IMR-90 (cell line): ENCODE measurements around the gene KATNBL1. TPM values are rescaled to one million over a fixed set of nuclear protein-coding genes. Genes with fewer than 3 reads are reported as not detected.

Experiments used
- ATAC-seq: fragments of 200-7000 bp; cut with Tn5 transposase; 2 replicates; pipeline ENCODE4 v1.9.1; 2020; ENCODE audit warnings: low read depth, mild to moderate bottlenecking, moderate library complexity
- BruUV-seq: library from RNA; stranded (reverse); fragments of 400-500 nt; replicated peaks from 2 replicates; lab custom pipeline; 2021; lab: Mats Ljungman, UMichigan
- CTCF ChIA-PET: fragments of 300-600 bp; formaldehyde crosslinking; extraction: SDS; loops from one replicate; lab custom pipeline; 2021; ENCODE audit warnings: antibody characterized with exemption; lab: Yijun Ruan, JAX
- POLR2A ChIA-PET: fragments of 300-600 bp; sonication (Branson Sonifier 250); formaldehyde crosslinking; loops from one replicate; lab custom pipeline; 2022; ENCODE audit warnings: antibody characterized with exemption; ENCODE audit not compliant: unreplicated experiment; lab: Charles Lee
- DNase-seq: peaks from one replicate; pipeline ENCODE4 v3.0.0; 2013
- H2AFZ ChIP-seq: replicated peaks from 2 replicates; pipeline ENCODE3; 2013; ENCODE audit warnings: low read length, mild to moderate bottlenecking; ENCODE audit not compliant: poor library complexity
- H2AK5ac ChIP-seq: 2 replicates; pipeline ENCODE4 v1.6.1; 2013; ENCODE audit warnings: low read depth, low read length, inconsistent platforms
- H2AK9ac ChIP-seq: replicated peaks from 2 replicates; pipeline ENCODE3; 2013; ENCODE audit warnings: mild to moderate bottlenecking, low read depth, low read length, moderate library complexity; ENCODE audit not compliant: poor library complexity
- H2BK120ac ChIP-seq: 2 replicates; pipeline ENCODE4 v1.6.1; 2013; ENCODE audit warnings: low read depth, low read length, inconsistent platforms
- H2BK15ac ChIP-seq: 3 replicates; pipeline ENCODE4 v1.6.1; 2013; ENCODE audit warnings: low read depth, low read length, inconsistent platforms
- H2BK20ac ChIP-seq: 2 replicates; pipeline ENCODE4 v1.6.1; 2013; ENCODE audit warnings: low read depth, mild to moderate bottlenecking, inconsistent platforms, low read length, moderate library complexity
- H2BK5ac ChIP-seq: 2 replicates; pipeline ENCODE4 v1.6.1; 2013; ENCODE audit warnings: mild to moderate bottlenecking, low read depth, low read length, inconsistent platforms; ENCODE audit not compliant: poor library complexity, severe bottlenecking
- H3K14ac ChIP-seq: replicated peaks from 2 replicates; pipeline ENCODE4 v1.6.1; 2013; ENCODE audit warnings: low read depth, low read length, inconsistent platforms
- H3K18ac ChIP-seq: 2 replicates; pipeline ENCODE4 v1.6.1; 2013; ENCODE audit warnings: low read depth, low read length, control low read depth
- H3K23ac ChIP-seq: 2 replicates; pipeline ENCODE4 v1.6.1; 2013; ENCODE audit warnings: low read depth, low read length, inconsistent platforms
- H3K27ac ChIP-seq: 2 replicates; pipeline ENCODE4 v1.5.1; 2013; ENCODE audit warnings: mild to moderate bottlenecking, control low read depth, low read length; ENCODE audit not compliant: insufficient read depth
- H3K27me3 ChIP-seq: 2 replicates; pipeline ENCODE4 v1.6.1; 2013; ENCODE audit warnings: low read length; ENCODE audit not compliant: control insufficient read depth, insufficient read depth
- H3K36me3 ChIP-seq: 2 replicates; pipeline ENCODE4 v1.6.1; 2013; ENCODE audit warnings: low read length, mixed read lengths; ENCODE audit not compliant: control insufficient read depth, insufficient read depth
- H3K4ac ChIP-seq: 2 replicates; pipeline ENCODE4 v1.6.1; 2013; ENCODE audit warnings: low read depth, low read length, inconsistent platforms
- H3K4me1 ChIP-seq: 2 replicates; pipeline ENCODE4 v1.6.1; 2013; ENCODE audit warnings: low read length, mixed read lengths; ENCODE audit not compliant: control insufficient read depth, insufficient read depth
- H3K4me2 ChIP-seq: 2 replicates; pipeline ENCODE4 v1.6.1; 2013; ENCODE audit warnings: low read depth, mild to moderate bottlenecking, control low read depth, low read length, moderate library complexity
- H3K4me3 ChIP-seq: 2 replicates; pipeline ENCODE4 v1.5.1; 2013; ENCODE audit warnings: low read depth, mild to moderate bottlenecking, control low read depth, low read length, moderate library complexity; ENCODE audit not compliant: insufficient read depth
- H3K56ac ChIP-seq: 2 replicates; pipeline ENCODE4 v1.6.1; 2013; ENCODE audit warnings: low read length, inconsistent platforms; ENCODE audit not compliant: insufficient read depth; ENCODE audit errors: extremely low read depth
- H3K79me1 ChIP-seq, 2 experiments: 2 replicates each; pipeline ENCODE4 v1.6.1; 2013; ENCODE audit warnings: low read length in 2 of 2, inconsistent platforms in 1 of 2, low read depth in 1 of 2
- H3K9ac ChIP-seq: 2 replicates; pipeline ENCODE4 v1.6.1; 2013; ENCODE audit warnings: low read depth, low read length, control low read depth
- H3K9me1 ChIP-seq: 2 replicates; pipeline ENCODE4 v1.6.1; 2013; ENCODE audit warnings: low read length, inconsistent platforms; ENCODE audit not compliant: insufficient read depth
- H3K9me3 ChIP-seq: 2 replicates; pipeline ENCODE4 v1.6.1; 2013; ENCODE audit warnings: low read length; ENCODE audit not compliant: control insufficient read depth, insufficient read depth
- H4K20me1 ChIP-seq: 2 replicates; pipeline ENCODE4 v1.6.1; 2013; ENCODE audit warnings: low read length, inconsistent platforms; ENCODE audit not compliant: insufficient read depth
- H4K5ac ChIP-seq: 2 replicates; pipeline ENCODE4 v1.6.1; 2013; ENCODE audit warnings: mild to moderate bottlenecking, low read depth, low read length, control low read depth
- H4K8ac ChIP-seq, 2 experiments: 2 replicates each; pipeline ENCODE4 v1.6.1; 2013; ENCODE audit warnings: low read depth in 2 of 2, low read length in 2 of 2, control low read depth in 1 of 2, inconsistent platforms in 1 of 2
- H4K91ac ChIP-seq: 2 replicates; pipeline ENCODE4 v1.6.1; 2013; ENCODE audit warnings: low read depth, low read length, inconsistent platforms; ENCODE audit not compliant: insufficient read depth
- CTCF ChIP-seq: conservative IDR thresholded peaks from 2 replicates; pipeline ENCODE4 v1.5.1; 2012; ENCODE audit warnings: mild to moderate bottlenecking, low read depth, low read length, improper control_type of control experiment
- FOS ChIP-seq: fragments of 150-350 bp; IDR thresholded peaks from 2 replicates; pipeline ENCODE4 v1.6.1; 2016; ENCODE audit warnings: low read depth, low read length
- RAD21 ChIP-seq: IDR thresholded peaks from 2 replicates; pipeline ENCODE4 v1.6.1; 2012; ENCODE audit warnings: low read length, improper control_type of control experiment
- SMC3 ChIP-seq: fragments of 150-350 bp; IDR thresholded peaks from 2 replicates; pipeline ENCODE4 v1.6.1; 2016; ENCODE audit warnings: low read depth, mild to moderate bottlenecking, antibody characterized with exemption, low read length, moderate library complexity
- WGBS, 2 experiments: methylation state at CpG; one replicate each; pipeline versions ENCODE4 v1.1.5 to v1.1.7; 2013; ENCODE audit warnings: missing lambda C conversion rate in 2 of 2; ENCODE audit not compliant: insufficient read length in 1 of 2; ENCODE audit errors: extremely low coverage in 2 of 2; 5-methylcytosine and 5-hydroxymethylcytosine counted together
- dilution Hi-C: fragments of 300-500 bp; cut with HindIII; formaldehyde crosslinking; loops from one replicate; pipeline ENCODE4 v1.14.3; 2018; ENCODE audit warnings: low sequenced_read_pairs; ENCODE audit not compliant: unreplicated experiment
- in situ Hi-C: fragments of 300-500 bp; cut with MboI; formaldehyde crosslinking; loops from 3 replicates; pipeline ENCODE4 v1.14.3; 2019; ENCODE audit warnings: low sequenced_read_pairs, inconsistent platforms, mixed read lengths
- intact Hi-C: fragments of 100-400 bp; cut with micrococcal nuclease; formaldehyde crosslinking; loops from 2 replicates; pipeline ENCODE4 v1.10.0; 2022
- polyA plus RNA-seq, 3 experiments: library from polyadenylated mRNA; depleted of rRNA; stranded (reverse); fragments of >200 nt; gene quantifications; 2 replicates each; pipeline ENCODE4 v1.2.3, GENCODE V29; 2012; ENCODE audit warnings: low replicate concordance in 1 of 3
- total RNA-seq: library from RNA; depleted of rRNA; stranded (reverse); fragments of >200 nt; gene quantifications from 2 replicates; pipeline ENCODE4 v1.2.3, GENCODE V29; 2012

The KATNBL1 gene
- total and polyA plus RNA-seq, 2 of the 4 experiments (the other 2 are of a cell fraction): 17.1 to 24.0 TPM

GRCh38 chr15:34109797-34110663 is 99.9 kb downstream of the KATNBL1 start:
- DNase-seq: peak; percentile 60
- H3K4ac ChIP-seq: no peak overlapping the region
- H3K9ac ChIP-seq: no peak overlapping the region
- H4K20me1 ChIP-seq: no peaks in the 10 kb centered on the region
- no peak overlapping the region for H3K18ac ChIP-seq
- intact Hi-C loops: loop anchor here (1.0 to 2.0 kb wide), 3 partner anchors 100 to 479 kb away; partner anchors contain the start of genes KATNBL1 and LPCAT4
- no peak overlapping the region for H3K27ac ChIP-seq
- no peaks in the 10 kb centered on the region for H3K79me1 ChIP-seq
- H3K9me1 ChIP-seq: no peaks in the 10 kb centered on the region
- peak; percentile 88 for TF ChIP-seq RAD21
- TF ChIP-seq SMC3: peak; percentile 91
- no peak for TF ChIP-seq FOS
- TF ChIP-seq CTCF: peak; percentile 85
- H3K4me1 ChIP-seq: no peaks in the 10 kb centered on the region; the same call in 1 of the 2 replicates
- no peaks in the 10 kb centered on the region for H3K9me3 ChIP-seq
- POLR2A ChIA-PET: no interaction called here
- CTCF ChIA-PET: interaction anchor here (0.5 to 3.4 kb wide), 15 partner anchors 8 to 477 kb away, joined by 3 to 32 read pairs (median 4); partner anchors contain the start of genes EMC7, KATNBL1, LPCAT4 and PGBD4
- H3K4me2 ChIP-seq: no peak overlapping the region
- no peak overlapping the region for H3K23ac ChIP-seq
- H3K36me3 ChIP-seq: no peaks in the 10 kb centered on the region
- H2BK20ac ChIP-seq: no peak overlapping the region
- dilution Hi-C loops: no loop called here
- H4K8ac ChIP-seq: no peak overlapping the region
- WGBS, 2 experiments: no CpG with 5 or more reads among the region's 5 CpGs
- peak; percentile 86 for ATAC-seq
- BruUV-seq: no TSS peak
- H2AK5ac ChIP-seq: no peak overlapping the region
- no peak overlapping the region for H3K56ac ChIP-seq
- H2BK120ac ChIP-seq: no peak overlapping the region
- H4K5ac ChIP-seq: no peak overlapping the region
- in situ Hi-C loops: loop anchor here (10.0 to 25.0 kb wide), 2 partner anchors 255 to 477 kb away; partner anchors contain the start of genes GOLGA8B and LPCAT4
- H3K27me3 ChIP-seq: no peaks in the 10 kb centered on the region
- H2BK5ac ChIP-seq: no peak overlapping the region
- H2AK9ac ChIP-seq: no peak overlapping the region
- H2BK15ac ChIP-seq: no peak overlapping the region
- H2AFZ ChIP-seq: no peak overlapping the region
- H3K4me3 ChIP-seq: no peak overlapping the region
- H3K14ac ChIP-seq: no peak overlapping the region
- H4K91ac ChIP-seq: no peak overlapping the region
